ENCODE data around the gene PCED1B. TPM values are rescaled to one million over a fixed set of nuclear protein-coding genes. Genes with fewer than 3 reads are reported as not detected.

Gene PCED1B
- total and polyA plus RNA-seq, 2 donors (not counting 1 experiment from before 2014, with no cell fraction given), result 26.2 to 45.8 TPM

GRCh38 chr12:47124451-47124850, 45.0 kb downstream of the PCED1B start:
- DNase-seq (no peak), ATAC-seq (ENCODE audit: low read depth) (no peak)
- Histone ChIP-seq H3K36me3 (replicated peaks in 1 of 2; ENCODE audit: control extremely low read depth in 1 of 2, control insufficient read depth in 1 of 2, extremely low read depth in 1 of 2, insufficient read depth in 2 of 2, low read length in 1 of 2) (no peaks in the 10 kb centered on the region), H3K9ac (ENCODE audit: low read length) (no peak overlapping the region), H3K4me3 (ENCODE audit: control extremely low read depth in 1 of 5, extremely low read depth in 1 of 5, insufficient read depth in 1 of 5, low read depth in 2 of 5, low read length in 4 of 5) (no peak overlapping the region), H3K79me2 (ENCODE audit: control insufficient read depth, insufficient read depth, low read length) (no peaks in the 10 kb centered on the region), H4K20me1 (ENCODE audit: control insufficient read depth, insufficient read depth, low read length, poor library complexity, severe bottlenecking) (no peaks in the 10 kb centered on the region), H3K4me1 (ENCODE audit: control insufficient read depth in 2 of 2, insufficient read depth in 2 of 2, low read length in 2 of 2) (no peaks in the 10 kb centered on the region), H3K9me3 (ENCODE audit: control extremely low read depth in 1 of 3, control insufficient read depth in 2 of 3, insufficient read depth in 1 of 3, low read length in 2 of 3) (no peaks in the 10 kb centered on the region), H3K27me3 (replicated peaks in 1 of 4; ENCODE audit: control extremely low read depth in 1 of 4, control insufficient read depth in 3 of 4, insufficient read depth in 4 of 4, low read length in 3 of 4) (no peaks in the 10 kb centered on the region), H3K4me2 (replicated peaks; ENCODE audit: low read depth, low read length, poor library complexity, severe bottlenecking) (no peak overlapping the region), H2AFZ (ENCODE audit: insufficient read depth, low read depth, low read length, poor library complexity, severe bottlenecking) (no peak overlapping the region), H3K27ac (ENCODE audit: low read length in 2 of 2) (no peak overlapping the region)
- intact Hi-C loops (cut with micrococcal nuclease), result no loop called here
- H3K4me3 Mint-ChIP-seq, result no peak overlapping the region
- no peak for TF ChIP-seq EZH2 (IDR thresholded peaks at IDR 0.05; ENCODE audit: borderline replicate concordance, insufficient read depth, low read depth, low read length, poor library complexity, severe bottlenecking)
- TF ChIP-seq, protein P1, sequence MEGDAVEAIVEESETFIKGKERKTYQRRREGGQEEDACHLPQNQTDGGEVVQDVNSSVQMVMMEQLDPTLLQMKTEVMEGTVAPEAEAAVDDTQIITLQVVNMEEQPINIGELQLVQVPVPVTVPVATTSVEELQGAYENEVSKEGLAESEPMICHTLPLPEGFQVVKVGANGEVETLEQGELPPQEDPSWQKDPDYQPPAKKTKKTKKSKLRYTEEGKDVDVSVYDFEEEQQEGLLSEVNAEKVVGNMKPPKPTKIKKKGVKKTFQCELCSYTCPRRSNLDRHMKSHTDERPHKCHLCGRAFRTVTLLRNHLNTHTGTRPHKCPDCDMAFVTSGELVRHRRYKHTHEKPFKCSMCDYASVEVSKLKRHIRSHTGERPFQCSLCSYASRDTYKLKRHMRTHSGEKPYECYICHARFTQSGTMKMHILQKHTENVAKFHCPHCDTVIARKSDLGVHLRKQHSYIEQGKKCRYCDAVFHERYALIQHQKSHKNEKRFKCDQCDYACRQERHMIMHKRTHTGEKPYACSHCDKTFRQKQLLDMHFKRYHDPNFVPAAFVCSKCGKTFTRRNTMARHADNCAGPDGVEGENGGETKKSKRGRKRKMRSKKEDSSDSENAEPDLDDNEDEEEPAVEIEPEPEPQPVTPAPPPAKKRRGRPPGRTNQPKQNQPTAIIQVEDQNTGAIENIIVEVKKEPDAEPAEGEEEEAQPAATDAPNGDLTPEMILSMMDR (IDR thresholded peaks at IDR 0.05), result no peak
- H3K27me3 Mint-ChIP-seq, result no peaks in the 10 kb centered on the region
- no peaks in the 10 kb centered on the region for H3K9me3 Mint-ChIP-seq (ENCODE audit: insufficient read depth)
- CTCF ChIA-PET, result no interaction called here
- H3K27ac Mint-ChIP-seq, result no peak overlapping the region
- WGBS (ENCODE audit: insufficient coverage), result no CpG with 5 or more reads among the region's 1 CpG
- H3K4me1 Mint-ChIP-seq, result peaks cover 9% of the 10 kb centered on the region
- POLR2A ChIA-PET, result no interaction called here

- Histone ChIP-seq H3K9ac (ENCODE audit: low read length) (no peak overlapping the region), H3K79me2 (ENCODE audit: control insufficient read depth, insufficient read depth, low read length) (no peaks in the 10 kb centered on the region), H3K4me1 (ENCODE audit: control insufficient read depth in 2 of 2, insufficient read depth in 2 of 2, low read length in 2 of 2) (no peaks in the 10 kb centered on the region), H4K20me1 (ENCODE audit: control insufficient read depth, insufficient read depth, low read length, poor library complexity, severe bottlenecking) (no peaks in the 10 kb centered on the region), H3K4me2 (replicated peaks; ENCODE audit: low read depth, low read length, poor library complexity, severe bottlenecking) (no peak overlapping the region), H3K36me3 (replicated peaks in 1 of 2; ENCODE audit: control extremely low read depth in 1 of 2, control insufficient read depth in 1 of 2, extremely low read depth in 1 of 2, insufficient read depth in 2 of 2, low read length in 1 of 2) (no peaks in the 10 kb centered on the region), H2AFZ (ENCODE audit: insufficient read depth, low read depth, low read length, poor library complexity, severe bottlenecking) (no peak overlapping the region), H3K9me3 (ENCODE audit: control extremely low read depth in 1 of 3, control insufficient read depth in 2 of 3, insufficient read depth in 1 of 3, low read length in 2 of 3) (no peaks in the 10 kb centered on the region), H3K4me3 (ENCODE audit: control extremely low read depth in 1 of 5, extremely low read depth in 1 of 5, insufficient read depth in 1 of 5, low read depth in 2 of 5, low read length in 4 of 5) (no peak overlapping the region), H3K27me3 (replicated peaks in 1 of 4; ENCODE audit: control extremely low read depth in 1 of 4, control insufficient read depth in 3 of 4, insufficient read depth in 4 of 4, low read length in 3 of 4) (no peaks in the 10 kb centered on the region), H3K27ac (ENCODE audit: low read length in 2 of 2) (no peak overlapping the region)
- Mint-ChIP-seq H3K4me3 (no peak overlapping the region), H3K4me1 (peaks cover 6% of the 10 kb centered on the region), H3K9me3 (ENCODE audit: insufficient read depth) (no peaks in the 10 kb centered on the region), H3K27me3 (no peaks in the 10 kb centered on the region), H3K27ac (no peak overlapping the region)
- POLR2A ChIA-PET, result no interaction called here
- ATAC-seq (ENCODE audit: low read depth), result no peak
- CTCF ChIA-PET, result no interaction called here
- WGBS (ENCODE audit: insufficient coverage), result no CpG with 5 or more reads among the region's 1 CpG
- intact Hi-C loops (cut with micrococcal nuclease), result no loop called here
- DNase-seq, result no peak
- no peak for TF ChIP-seq EZH2 (IDR thresholded peaks at IDR 0.05; ENCODE audit: borderline replicate concordance, insufficient read depth, low read depth, low read length, poor library complexity, severe bottlenecking)
- TF ChIP-seq, protein P1 (IDR thresholded peaks at IDR 0.05), result no peak
These were observed 46.8 kb downstream of the PCED1B start for GRCh38 chr12:47126246-47126645.
